HG03565 (cell line): ENCODE data around the gene SLC25A26.
"Not testable (repeated sequence)": the region's sequence is repeated elsewhere in the genome, so short reads cannot be mapped to it uniquely, and the experiment has no call there.

ENCODE experiments used
- ATAC-seq: cut with Tn5 transposase; IDR thresholded peaks from one replicate; pipeline ENCODE4 v1.9.1; 2021; ENCODE audit warnings: mild to moderate bottlenecking, moderate library complexity; ENCODE audit not compliant: unreplicated experiment

SLC25A26 gene

GRCh38 chr3:66405701-66406091 is 184.9 kb downstream of the SLC25A26 start:
- no peak for ATAC-seq

- ATAC-seq = no peak
Measured at GRCh38 chr3:66406163-66406562, 185.4 kb downstream of the SLC25A26 start.

- ATAC-seq = no peak
Measured at GRCh38 chr3:66406831-66407610, 186.2 kb downstream of the SLC25A26 start.

- peak; percentile 80 for ATAC-seq
Measured at GRCh38 chr3:66407611-66408218, 186.9 kb downstream of the SLC25A26 start.

- ATAC-seq = no peak
Measured at GRCh38 chr3:66409771-66410754, 189.3 kb downstream of the SLC25A26 start.

GRCh38 chr3:66410976-66411375 is 190.2 kb downstream of the SLC25A26 start:
- no peak for ATAC-seq

GRCh38 chr3:66411474-66411873 is 190.7 kb downstream of the SLC25A26 start:
- no peak for ATAC-seq

- ATAC-seq = no peak
Measured at GRCh38 chr3:66411961-66412887, 191.4 kb downstream of the SLC25A26 start.

GRCh38 chr3:66413151-66413751 is 192.4 kb downstream of the SLC25A26 start:
- no peak for ATAC-seq

GRCh38 chr3:66414846-66415245 is 194.0 kb downstream of the SLC25A26 start:
- no peak for ATAC-seq

- ATAC-seq = no peak
Measured at GRCh38 chr3:66415867-66416428, 195.1 kb downstream of the SLC25A26 start.

GRCh38 chr3:66416556-66417304 is 195.9 kb downstream of the SLC25A26 start:
- ATAC-seq = no peak

- ATAC-seq = no peak
Measured at GRCh38 chr3:66418475-66418931, 197.7 kb downstream of the SLC25A26 start.

- ATAC-seq = no peak
Measured at GRCh38 chr3:66419036-66419435, 198.2 kb downstream of the SLC25A26 start.

GRCh38 chr3:66421144-66421543 is 200.3 kb downstream of the SLC25A26 start:
- not testable (repeated sequence) for ATAC-seq

- ATAC-seq = not testable (repeated sequence)
Measured at GRCh38 chr3:66421893-66422292, 201.1 kb downstream of the SLC25A26 start.

- ATAC-seq = no peak
Measured at GRCh38 chr3:66423791-66424190, 203.0 kb downstream of the SLC25A26 start.

GRCh38 chr3:66425032-66425431 is 204.2 kb downstream of the SLC25A26 start:
- ATAC-seq = no peak
